H1 (cell line): ENCODE measurements around the gene LRRTM4. TPM values are rescaled to one million over a fixed set of nuclear protein-coding genes. Genes with fewer than 3 reads are reported as not detected.

ENCODE experiments used
- GABPA ChIP-seq: IDR thresholded peaks from 2 replicates; pipeline ENCODE4 v1.6.1; 2011; ENCODE audit warnings: mild to moderate bottlenecking, low read length, moderate library complexity, borderline replicate concordance; ENCODE audit not compliant: insufficient read depth
- KDM5A ChIP-seq: fragments of 200-600 bp; IDR thresholded peaks from 2 replicates; pipeline ENCODE4 v1.7.1; 2012; ENCODE audit warnings: mild to moderate bottlenecking, low read length, inconsistent platforms, mixed read lengths
- SP2 ChIP-seq: IDR thresholded peaks from 2 replicates; pipeline ENCODE4 v1.6.1; 2012; ENCODE audit warnings: mild to moderate bottlenecking, low read length, inconsistent platforms
- ZNF274 ChIP-seq: IDR thresholded peaks from 2 replicates; pipeline ENCODE4 v1.7.0; 2012; ENCODE audit warnings: low read length, borderline replicate concordance; ENCODE audit errors: extremely low read depth
- polyA plus RNA-seq, 7 experiments: library from polyadenylated mRNA; depleted of rRNA in 3 of 7; stranded (reverse) in 5 of 7; unstranded in 2 of 7; fragments of >200 nt in 5 of 7; fragments of 200-250 nt in 2 of 7; gene quantifications; 1 replicate in 5 of 7; 2 replicates in 1 of 7; 4 replicates in 1 of 7; pipeline versions ENCODE4 v1.2.1 to v1.2.3, GENCODE V29; 2011 to 2013; ENCODE audit warnings: missing spikeins in 2 of 7, mixed read lengths in 2 of 7
- total RNA-seq: library from RNA; stranded (reverse); fragmentation: NEBNext Ultra II Directional; extraction: Animal tissue kit (Norgen Biotek cat#: 25700); gene quantifications from 2 replicates; pipeline ENCODE4 v1.2.1, GENCODE V29; 2021

Gene LRRTM4
- total and polyA plus RNA-seq, 2 of the 8 experiments (the other 6 are each of a cell fraction or from before 2014, with no cell fraction given) = 3.6 to 9.5 TPM

DNA sequence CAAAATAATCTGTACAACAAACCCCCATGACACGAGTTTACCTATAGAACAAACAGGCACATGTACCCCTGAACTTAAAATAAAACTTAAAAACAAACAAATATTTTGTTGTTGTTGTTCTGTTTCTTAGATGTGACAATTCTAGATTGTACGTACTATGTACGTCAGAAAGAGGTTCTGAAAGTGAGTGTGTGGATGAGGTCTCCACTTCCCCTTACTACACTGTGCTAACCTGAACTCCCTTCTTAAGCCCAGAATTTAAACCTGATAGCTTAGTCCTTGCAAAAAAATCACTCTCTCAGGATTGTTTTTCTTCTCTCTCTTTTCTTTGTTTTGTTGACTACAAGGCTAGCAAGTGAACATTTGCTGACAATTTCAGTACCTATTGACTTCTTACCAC, 581.6 kb downstream of the LRRTM4 start (continued):
- TF ChIP-seq GABPA (no peak), KDM5A (no peak), SP2 (no peak), ZNF274 (no peak)
